SK-N-SH treated with all-trans-retinoic acid at 6 μM for 48 hours (cell line): ENCODE results near the gene PEPD.

Experiments used
- ATAC-seq: fragments of 200-7000 bp; cut with Tn5 transposase; 3 replicates; pipeline ENCODE4 v1.9.1; 2020; ENCODE audit warnings: mild to moderate bottlenecking, moderate library complexity
- ARNTL ChIP-seq: fragments of 450-650 bp; formaldehyde crosslinking; IDR thresholded peaks from 2 replicates; pipeline ENCODE4 v1.5.0; 2020; ENCODE audit warnings: low read depth, mild to moderate bottlenecking, moderate library complexity, borderline replicate concordance
- CSDC2 ChIP-seq: fragments of 250-450 bp; sonication (Bioruptor Pico); IDR thresholded peaks from 2 replicates; pipeline ENCODE4 v1.5.0; 2020; ENCODE audit warnings: mild to moderate bottlenecking, moderate library complexity
- ESRRG ChIP-seq: fragments of 250-450 bp; sonication (Bioruptor Pico); IDR thresholded peaks from 2 replicates; pipeline ENCODE4 v1.6.1; 2021; ENCODE audit warnings: mild to moderate bottlenecking
- OSR1 ChIP-seq: fragments of 250-450 bp; sonication (Bioruptor Pico); IDR thresholded peaks from 2 replicates; pipeline ENCODE4 v1.8.0; 2022; ENCODE audit warnings: moderate library complexity, mild to moderate bottlenecking, inconsistent platforms
- SNAI2 ChIP-seq: fragments of 250-450 bp; sonication (Bioruptor Pico); IDR thresholded peaks from 2 replicates; pipeline ENCODE4 v1.5.0; 2020; ENCODE audit warnings: mild to moderate bottlenecking, moderate library complexity
- TCF4 ChIP-seq: fragments of 250-450 bp; sonication (Bioruptor Pico); IDR thresholded peaks from 2 replicates; pipeline ENCODE4 v1.8.0; 2021; ENCODE audit warnings: mild to moderate bottlenecking, moderate library complexity, borderline replicate concordance
- TOX ChIP-seq: fragments of 250-450 bp; sonication (Bioruptor Pico); IDR thresholded peaks from 2 replicates; pipeline ENCODE4 v1.8.0; 2021; ENCODE audit warnings: mild to moderate bottlenecking, moderate library complexity, borderline replicate concordance
- ZC3H10 ChIP-seq: fragments of 250-450 bp; sonication (Bioruptor Pico); IDR thresholded peaks from 2 replicates; pipeline ENCODE4 v1.5.1; 2021; ENCODE audit warnings: mild to moderate bottlenecking, moderate library complexity
- ZFP30 ChIP-seq: fragments of 450-650 bp; formaldehyde crosslinking; IDR thresholded peaks from 2 replicates; pipeline ENCODE4 v1.5.0; 2022; ENCODE audit warnings: mild to moderate bottlenecking, moderate library complexity
- ZNF565 ChIP-seq: fragments of 450-650 bp; formaldehyde crosslinking; conservative IDR thresholded peaks from 2 replicates; pipeline ENCODE4 v1.5.0; 2020; ENCODE audit warnings: low read depth, mild to moderate bottlenecking, moderate library complexity
- ZNF8 ChIP-seq: fragments of 450-650 bp; formaldehyde crosslinking; IDR thresholded peaks from 2 replicates; pipeline ENCODE4 v1.5.0; 2020; ENCODE audit warnings: mild to moderate bottlenecking, moderate library complexity
- TF ChIP-seq, protein P1 (sequence below): fragments of 250-450 bp; sonication (Bioruptor Pico); IDR thresholded peaks from 2 replicates; pipeline ENCODE4 v1.5.1; 2020; ENCODE audit warnings: low read depth, mild to moderate bottlenecking, moderate library complexity
- TF ChIP-seq, protein P2 (sequence below): fragments of 250-450 bp; sonication (Bioruptor Pico); IDR thresholded peaks from 2 replicates; pipeline ENCODE4 v1.8.0; 2020; ENCODE audit warnings: mild to moderate bottlenecking, moderate library complexity, borderline replicate concordance
- TF ChIP-seq, protein P3 (sequence below): fragments of 250-450 bp; sonication (Bioruptor Pico); IDR thresholded peaks from 2 replicates; pipeline ENCODE4 v1.5.1; 2021; ENCODE audit warnings: mild to moderate bottlenecking, moderate library complexity

Gene PEPD

DNA sequence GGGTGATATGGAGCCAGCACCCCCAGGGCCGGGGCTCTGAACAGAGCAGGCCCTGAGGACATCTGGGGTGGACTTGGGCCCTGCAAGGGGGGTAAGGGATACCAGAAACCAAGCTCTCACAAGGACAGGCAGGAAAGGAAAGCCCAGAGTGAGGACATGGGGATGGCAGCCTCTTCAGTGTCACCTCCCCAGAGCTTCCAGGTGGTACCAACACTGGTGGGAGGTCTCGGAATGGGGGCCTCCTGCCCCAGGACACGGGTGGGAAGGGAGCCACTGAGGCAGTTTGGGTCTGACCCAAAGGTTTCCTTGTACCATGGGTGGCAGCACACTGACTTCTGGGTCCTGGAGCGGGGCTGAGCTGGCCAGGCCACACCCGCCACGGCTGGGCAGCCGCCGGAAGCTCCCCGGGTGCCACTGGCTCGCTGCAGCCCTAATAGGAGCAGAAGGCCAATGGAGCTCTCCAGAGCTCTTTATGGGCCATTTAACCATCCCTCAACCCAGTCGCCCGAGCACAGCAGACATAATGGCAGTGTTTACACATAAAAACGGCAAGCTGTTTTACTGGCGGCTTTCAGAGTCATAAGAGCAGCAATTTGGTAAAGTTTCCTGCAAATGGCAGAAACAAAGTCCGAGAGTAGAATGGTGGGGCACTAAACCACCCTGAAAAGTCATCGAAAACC is 59.3 kb downstream of the PEPD start (continued):
- TF ChIP-seq, protein P1, sequence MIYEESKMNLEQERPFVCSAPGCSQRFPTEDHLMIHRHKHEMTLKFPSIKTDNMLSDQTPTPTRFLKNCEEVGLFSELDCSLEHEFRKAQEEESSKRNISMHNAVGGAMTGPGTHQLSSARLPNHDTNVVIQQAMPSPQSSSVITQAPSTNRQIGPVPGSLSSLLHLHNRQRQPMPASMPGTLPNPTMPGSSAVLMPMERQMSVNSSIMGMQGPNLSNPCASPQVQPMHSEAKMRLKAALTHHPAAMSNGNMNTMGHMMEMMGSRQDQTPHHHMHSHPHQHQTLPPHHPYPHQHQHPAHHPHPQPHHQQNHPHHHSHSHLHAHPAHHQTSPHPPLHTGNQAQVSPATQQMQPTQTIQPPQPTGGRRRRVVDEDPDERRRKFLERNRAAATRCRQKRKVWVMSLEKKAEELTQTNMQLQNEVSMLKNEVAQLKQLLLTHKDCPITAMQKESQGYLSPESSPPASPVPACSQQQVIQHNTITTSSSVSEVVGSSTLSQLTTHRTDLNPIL (CRISPR knock-in tag) = no peak
- TF ChIP-seq ESRRG (CRISPR knock-in tag) = no peak

DNA sequence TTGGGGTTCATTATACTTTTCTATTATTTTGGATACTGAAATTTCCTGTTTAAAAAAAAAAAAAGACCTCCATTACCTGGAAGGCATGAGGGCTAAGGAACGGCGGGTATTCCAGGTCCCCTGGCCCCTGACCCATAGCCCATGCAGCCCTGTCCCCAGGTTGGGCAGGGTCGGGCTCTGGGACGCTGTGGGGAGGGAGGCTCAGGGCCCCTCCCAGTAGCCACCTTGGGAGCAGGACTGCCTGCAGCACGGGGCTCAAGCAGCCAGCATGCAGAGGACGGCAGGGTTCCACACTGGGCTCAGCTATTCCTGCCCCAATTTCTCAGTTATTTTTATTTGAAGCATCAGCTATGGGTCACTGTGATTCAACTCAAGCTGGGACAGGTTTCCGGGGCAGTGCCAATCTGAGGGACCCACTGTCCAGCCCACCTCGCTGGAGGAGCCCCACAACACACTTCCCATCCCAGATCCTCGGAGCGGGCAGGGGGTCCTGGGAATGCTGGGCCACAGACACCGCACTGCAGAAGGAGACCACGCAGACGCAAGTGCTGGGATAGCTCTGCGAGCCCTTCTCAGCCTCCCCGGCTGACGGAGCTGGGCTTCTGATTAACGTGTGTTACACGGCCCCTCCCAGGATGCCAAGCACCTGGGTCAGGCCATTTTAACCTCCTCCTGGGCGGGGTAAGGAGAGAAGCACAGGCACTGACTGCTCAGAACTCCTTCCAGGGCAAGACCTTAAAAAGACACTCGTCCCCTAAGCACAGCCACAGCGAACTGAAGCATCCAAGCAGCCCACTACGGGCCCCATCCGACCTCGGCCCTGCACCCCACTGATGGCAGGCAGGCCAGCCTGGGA is 60.1 kb downstream of the PEPD start:
- no peak for ATAC-seq

DNA sequence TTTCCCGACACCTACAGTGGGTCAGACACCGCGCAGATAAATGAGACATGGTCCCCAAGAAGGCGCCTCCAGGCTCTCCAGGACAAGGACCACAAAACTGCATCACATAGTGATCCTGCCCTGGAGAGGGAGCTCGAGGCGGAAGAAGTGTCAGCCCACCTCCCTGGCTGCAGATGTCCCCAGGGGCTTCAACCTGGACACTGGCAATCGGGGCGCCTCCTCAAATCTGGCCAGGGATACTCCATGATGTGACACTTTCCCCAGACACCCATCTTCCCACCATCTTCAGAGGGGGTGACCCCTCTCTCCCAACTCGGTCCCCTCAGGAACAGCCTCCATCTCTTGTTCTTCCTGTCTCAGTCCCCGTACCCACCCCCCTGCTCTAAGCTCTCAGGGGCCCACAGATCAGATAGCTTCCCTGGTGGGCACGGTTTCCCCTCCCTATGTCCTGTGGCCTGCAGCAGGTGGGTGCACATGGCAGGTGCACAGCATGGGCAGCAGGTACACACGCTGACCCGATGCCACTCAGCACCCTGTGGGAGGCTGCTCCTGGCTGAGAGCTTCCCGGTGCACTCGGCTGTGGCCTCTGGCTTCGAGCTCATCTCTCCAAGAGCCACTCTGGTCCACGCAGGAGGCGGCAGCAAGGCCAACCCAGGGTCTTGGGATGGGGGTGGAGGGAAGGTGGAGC is 61.2 kb downstream of the PEPD start:
- TF ChIP-seq OSR1 (CRISPR knock-in tag) = no peak
- TF ChIP-seq ZFP30 (CRISPR knock-in tag) = no peak
- no peak for TF ChIP-seq ZC3H10 (CRISPR knock-in tag)

More for the DNA sequence above, 60.1 kb downstream of the PEPD start:
- TF ChIP-seq, protein P2, sequence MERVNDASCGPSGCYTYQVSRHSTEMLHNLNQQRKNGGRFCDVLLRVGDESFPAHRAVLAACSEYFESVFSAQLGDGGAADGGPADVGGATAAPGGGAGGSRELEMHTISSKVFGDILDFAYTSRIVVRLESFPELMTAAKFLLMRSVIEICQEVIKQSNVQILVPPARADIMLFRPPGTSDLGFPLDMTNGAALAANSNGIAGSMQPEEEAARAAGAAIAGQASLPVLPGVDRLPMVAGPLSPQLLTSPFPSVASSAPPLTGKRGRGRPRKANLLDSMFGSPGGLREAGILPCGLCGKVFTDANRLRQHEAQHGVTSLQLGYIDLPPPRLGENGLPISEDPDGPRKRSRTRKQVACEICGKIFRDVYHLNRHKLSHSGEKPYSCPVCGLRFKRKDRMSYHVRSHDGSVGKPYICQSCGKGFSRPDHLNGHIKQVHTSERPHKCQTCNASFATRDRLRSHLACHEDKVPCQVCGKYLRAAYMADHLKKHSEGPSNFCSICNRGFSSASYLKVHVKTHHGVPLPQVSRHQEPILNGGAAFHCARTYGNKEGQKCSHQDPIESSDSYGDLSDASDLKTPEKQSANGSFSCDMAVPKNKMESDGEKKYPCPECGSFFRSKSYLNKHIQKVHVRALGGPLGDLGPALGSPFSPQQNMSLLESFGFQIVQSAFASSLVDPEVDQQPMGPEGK (CRISPR knock-in tag) = no peak
- TF ChIP-seq, protein P3, sequence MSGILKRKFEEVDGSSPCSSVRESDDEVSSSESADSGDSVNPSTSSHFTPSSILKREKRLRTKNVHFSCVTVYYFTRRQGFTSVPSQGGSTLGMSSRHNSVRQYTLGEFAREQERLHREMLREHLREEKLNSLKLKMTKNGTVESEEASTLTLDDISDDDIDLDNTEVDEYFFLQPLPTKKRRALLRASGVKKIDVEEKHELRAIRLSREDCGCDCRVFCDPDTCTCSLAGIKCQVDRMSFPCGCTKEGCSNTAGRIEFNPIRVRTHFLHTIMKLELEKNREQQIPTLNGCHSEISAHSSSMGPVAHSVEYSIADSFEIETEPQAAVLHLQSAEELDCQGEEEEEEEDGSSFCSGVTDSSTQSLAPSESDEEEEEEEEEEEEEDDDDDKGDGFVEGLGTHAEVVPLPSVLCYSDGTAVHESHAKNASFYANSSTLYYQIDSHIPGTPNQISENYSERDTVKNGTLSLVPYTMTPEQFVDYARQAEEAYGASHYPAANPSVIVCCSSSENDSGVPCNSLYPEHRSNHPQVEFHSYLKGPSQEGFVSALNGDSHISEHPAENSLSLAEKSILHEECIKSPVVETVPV (CRISPR knock-in tag) = no peak
- TF ChIP-seq, protein P1 (CRISPR knock-in tag) = no peak
- TF ChIP-seq ARNTL (CRISPR knock-in tag) = no peak
- TF ChIP-seq ZNF8 (CRISPR knock-in tag) = no peak
- TF ChIP-seq TCF4 (CRISPR knock-in tag) = no peak
- TF ChIP-seq TOX = no peak
- TF ChIP-seq, all 23 proteins: peak for 0

DNA sequence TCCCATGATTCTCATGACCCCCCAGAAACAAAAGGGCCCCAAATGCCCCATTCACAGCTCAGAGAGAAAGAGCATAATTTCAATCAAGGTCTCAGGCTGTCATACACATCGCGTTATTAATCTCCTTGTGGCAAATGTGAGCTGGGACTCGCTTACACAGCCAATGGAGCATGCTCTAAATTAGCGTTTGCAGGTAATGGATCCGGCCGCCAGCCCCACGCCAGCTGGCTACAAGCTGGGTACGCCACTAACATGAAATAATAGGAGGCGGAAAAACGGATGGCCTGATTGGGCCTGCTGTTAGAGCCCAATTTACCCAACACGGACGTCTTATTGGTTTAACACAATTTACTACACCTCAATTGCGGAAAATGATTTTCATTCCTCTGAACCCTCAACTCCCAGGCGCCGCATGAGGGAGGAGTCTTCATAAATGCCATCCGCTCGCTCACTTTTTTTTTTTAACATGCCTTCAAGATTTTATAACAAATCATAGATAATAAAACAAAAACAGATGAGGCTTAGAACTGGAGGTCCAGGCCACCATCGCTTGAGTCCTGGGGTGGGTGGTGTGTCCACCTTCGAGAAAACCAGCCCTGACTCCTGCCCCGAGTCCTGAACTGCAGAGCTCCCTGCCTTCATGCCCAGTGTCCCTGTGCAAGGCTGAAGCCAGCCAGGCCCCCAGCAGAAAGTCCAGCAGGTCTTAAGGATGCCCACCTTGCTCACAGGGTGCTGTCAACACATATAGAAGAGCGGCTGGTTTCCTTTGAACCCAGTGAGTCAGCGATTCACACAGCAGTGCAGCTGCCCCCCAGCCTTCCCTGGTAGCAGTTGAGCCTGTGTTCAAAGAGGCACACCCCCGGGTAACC is 62.1 kb downstream of the PEPD start:
- no peak for ATAC-seq
- TF ChIP-seq CSDC2 = no peak
- TF ChIP-seq ZNF565 (CRISPR knock-in tag) = no peak
- TF ChIP-seq, protein P2 (CRISPR knock-in tag) = no peak
- no peak for TF ChIP-seq ZNF8 (CRISPR knock-in tag)
- TF ChIP-seq ESRRG (CRISPR knock-in tag) = no peak
- no peak for TF ChIP-seq TCF4 (CRISPR knock-in tag)
- no peak for TF ChIP-seq SNAI2 (CRISPR knock-in tag)

More for the DNA sequence above, 61.2 kb downstream of the PEPD start:
- ATAC-seq = no peak; the same call in 2 of the 3 replicates
